ENCODE data around the gene USP33.
"Not testable (repeated sequence)": the region's sequence is repeated elsewhere in the genome, so short reads cannot be mapped to it uniquely, and the experiment has no call there.

Gene USP33

GRCh38 chr1:77759071-77760028, at the start of gene USP33:
TSS of gene USP33 (minus strand) at chr1:77759852. CDS start at chr1:77741697, 18,155 bp downstream.
- Histone ChIP-seq H3K4me3 (ENCODE audit: low read depth, low read length) (peak within 1 kb of the TSS; percentile 98), H3K36me3 (ENCODE audit: control insufficient read depth, insufficient read depth, low read length) (no peaks in the 10 kb centered on the region), H3K4me1 (ENCODE audit: control insufficient read depth, insufficient read depth, low read length) (peaks cover 8% of the 10 kb centered on the region; the same call in 1 of the 2 replicates), H3K9ac (ENCODE audit: low read length) (peak within 1 kb of the TSS; percentile 91), H3K9me3 (ENCODE audit: control insufficient read depth, insufficient read depth, low read depth, low read length) (no peaks in the 10 kb centered on the region), H3K27me3 (ENCODE audit: control insufficient read depth, insufficient read depth, low read length) (no peaks in the 10 kb centered on the region), H3K27ac (ENCODE audit: low read depth, low read length) (peak within 1 kb of the TSS; percentile 87)

- no peak overlapping the region for H3K27ac ChIP-seq (ENCODE audit: low read depth, low read length)
- H3K9ac ChIP-seq (ENCODE audit: low read length): no peak overlapping the region
- no peaks in the 10 kb centered on the region for H3K27me3 ChIP-seq (ENCODE audit: control insufficient read depth, insufficient read depth, low read length)
- H3K36me3 ChIP-seq (ENCODE audit: control insufficient read depth, insufficient read depth, low read length): peaks cover 9% of the 10 kb centered on the region
- H3K9me3 ChIP-seq (ENCODE audit: control insufficient read depth, insufficient read depth, low read depth, low read length): no peaks in the 10 kb centered on the region
- no peaks in the 10 kb centered on the region for H3K4me1 ChIP-seq (ENCODE audit: control insufficient read depth, insufficient read depth, low read length)
- H3K4me3 ChIP-seq (ENCODE audit: low read depth, low read length): no peak overlapping the region
Measured at GRCh38 chr1:77803371-77803770, 43.7 kb upstream of the USP33 start.

- Histone ChIP-seq H3K4me3 (ENCODE audit: low read depth, low read length) (no peak overlapping the region), H3K4me1 (ENCODE audit: control insufficient read depth, insufficient read depth, low read length) (no peaks in the 10 kb centered on the region), H3K9me3 (ENCODE audit: control insufficient read depth, insufficient read depth, low read depth, low read length) (no peaks in the 10 kb centered on the region), H3K27ac (ENCODE audit: low read depth, low read length) (no peak overlapping the region), H3K36me3 (ENCODE audit: control insufficient read depth, insufficient read depth, low read length) (no peaks in the 10 kb centered on the region; the same call in 1 of the 2 replicates), H3K27me3 (ENCODE audit: control insufficient read depth, insufficient read depth, low read length) (no peaks in the 10 kb centered on the region), H3K9ac (ENCODE audit: low read length) (no peak overlapping the region)
Measured at GRCh38 chr1:77802026-77802425, 42.4 kb upstream of the USP33 start.

GRCh38 chr1:77797991-77798390, 38.3 kb upstream of the USP33 start:
- Histone ChIP-seq H3K27ac (ENCODE audit: low read depth, low read length) (no peak overlapping the region), H3K27me3 (ENCODE audit: control insufficient read depth, insufficient read depth, low read length) (no peaks in the 10 kb centered on the region), H3K4me3 (ENCODE audit: low read depth, low read length) (no peak overlapping the region), H3K9ac (ENCODE audit: low read length) (no peak overlapping the region), H3K9me3 (ENCODE audit: control insufficient read depth, insufficient read depth, low read depth, low read length) (no peaks in the 10 kb centered on the region), H3K36me3 (ENCODE audit: control insufficient read depth, insufficient read depth, low read length) (no peaks in the 10 kb centered on the region), H3K4me1 (ENCODE audit: control insufficient read depth, insufficient read depth, low read length) (no peaks in the 10 kb centered on the region)

- H3K9ac ChIP-seq (ENCODE audit: low read length): no peak overlapping the region
- H3K4me1 ChIP-seq (ENCODE audit: control insufficient read depth, insufficient read depth, low read length): no peaks in the 10 kb centered on the region
- H3K4me3 ChIP-seq (ENCODE audit: low read depth, low read length): no peak overlapping the region
- H3K27ac ChIP-seq (ENCODE audit: low read depth, low read length): no peak overlapping the region
- no peaks in the 10 kb centered on the region for H3K9me3 ChIP-seq (ENCODE audit: control insufficient read depth, insufficient read depth, low read depth, low read length)
- H3K27me3 ChIP-seq (ENCODE audit: control insufficient read depth, insufficient read depth, low read length): no peaks in the 10 kb centered on the region
- no peaks in the 10 kb centered on the region for H3K36me3 ChIP-seq (ENCODE audit: control insufficient read depth, insufficient read depth, low read length)
Measured at GRCh38 chr1:77796695-77797405, 37.2 kb upstream of the USP33 start.

- H3K4me1 ChIP-seq (ENCODE audit: control insufficient read depth, insufficient read depth, low read length): no peaks in the 10 kb centered on the region
- H3K4me3 ChIP-seq (ENCODE audit: low read depth, low read length): no peak overlapping the region
- no peak overlapping the region for H3K27ac ChIP-seq (ENCODE audit: low read depth, low read length)
- H3K36me3 ChIP-seq (ENCODE audit: control insufficient read depth, insufficient read depth, low read length): no peaks in the 10 kb centered on the region; the same call in 1 of the 2 replicates
- H3K27me3 ChIP-seq (ENCODE audit: control insufficient read depth, insufficient read depth, low read length): no peaks in the 10 kb centered on the region
- H3K9me3 ChIP-seq (ENCODE audit: control insufficient read depth, insufficient read depth, low read depth, low read length): no peaks in the 10 kb centered on the region
- H3K9ac ChIP-seq (ENCODE audit: low read length): no peak overlapping the region
Measured at GRCh38 chr1:77794550-77794949, 34.9 kb upstream of the USP33 start.

- H3K4me3 ChIP-seq (ENCODE audit: low read depth, low read length); H3K27ac ChIP-seq (ENCODE audit: low read depth, low read length): not testable (repeated sequence)
- peaks cover 30% of the 10 kb centered on the region for H3K36me3 ChIP-seq (ENCODE audit: control insufficient read depth, insufficient read depth, low read length)
Measured at GRCh38 chr1:77786093-77786741, 26.6 kb upstream of the USP33 start.

GRCh38 chr1:77783141-77783540, 23.5 kb upstream of the USP33 start:
- Histone ChIP-seq H3K4me3 (ENCODE audit: low read depth, low read length) (no peak overlapping the region), H3K9me3 (ENCODE audit: control insufficient read depth, insufficient read depth, low read depth, low read length) (peaks cover 13% of the 10 kb centered on the region), H3K36me3 (ENCODE audit: control insufficient read depth, insufficient read depth, low read length) (peaks cover 28% of the 10 kb centered on the region), H3K9ac (ENCODE audit: low read length) (no peak overlapping the region), H3K27me3 (ENCODE audit: control insufficient read depth, insufficient read depth, low read length) (no peaks in the 10 kb centered on the region), H3K27ac (ENCODE audit: low read depth, low read length) (no peak overlapping the region), H3K4me1 (ENCODE audit: control insufficient read depth, insufficient read depth, low read length) (no peaks in the 10 kb centered on the region)

More at GRCh38 chr1:77786093-77786741, 26.6 kb upstream of the USP33 start:
- not testable (repeated sequence) for H3K4me1 ChIP-seq (ENCODE audit: control insufficient read depth, insufficient read depth, low read length); H3K27me3 ChIP-seq (ENCODE audit: control insufficient read depth, insufficient read depth, low read length); H3K9ac ChIP-seq (ENCODE audit: low read length)
- H3K9me3 ChIP-seq (ENCODE audit: control insufficient read depth, insufficient read depth, low read depth, low read length): peaks cover 13% of the 10 kb centered on the region

GRCh38 chr1:77781683-77782082, 22.0 kb upstream of the USP33 start:
- Histone ChIP-seq H3K27me3 (ENCODE audit: control insufficient read depth, insufficient read depth, low read length) (no peaks in the 10 kb centered on the region), H3K4me1 (ENCODE audit: control insufficient read depth, insufficient read depth, low read length) (no peaks in the 10 kb centered on the region), H3K27ac (ENCODE audit: low read depth, low read length) (no peak overlapping the region), H3K36me3 (ENCODE audit: control insufficient read depth, insufficient read depth, low read length) (peaks cover 23% of the 10 kb centered on the region), H3K9ac (ENCODE audit: low read length) (no peak overlapping the region), H3K4me3 (ENCODE audit: low read depth, low read length) (no peak overlapping the region), H3K9me3 (ENCODE audit: control insufficient read depth, insufficient read depth, low read depth, low read length) (peaks cover 13% of the 10 kb centered on the region)

GRCh38 chr1:77779529-77780281, 20.1 kb upstream of the USP33 start, which contains the start of gene MIGA1:
TSS of gene MIGA1 (plus strand) at chr1:77779649. CDS start at chr1:77783253, 3,604 bp downstream.
- Histone ChIP-seq H3K27ac (ENCODE audit: low read depth, low read length) (no peak within 1 kb of the TSS), H3K9ac (ENCODE audit: low read length) (peak within 1 kb of the TSS; percentile 78), H3K4me3 (ENCODE audit: low read depth, low read length) (peak within 1 kb of the TSS; percentile 96), H3K9me3 (ENCODE audit: control insufficient read depth, insufficient read depth, low read depth, low read length) (0 out of 2 replicates have a peak, but pooled peaks cover 3% of the 10 kb centered on the region), H3K27me3 (ENCODE audit: control insufficient read depth, insufficient read depth, low read length) (no peaks in the 10 kb centered on the region), H3K36me3 (ENCODE audit: control insufficient read depth, insufficient read depth, low read length) (peaks cover 15% of the 10 kb centered on the region), H3K4me1 (ENCODE audit: control insufficient read depth, insufficient read depth, low read length) (no peaks in the 10 kb centered on the region)

All from HUES6 (cell line).